Fibroblast of pulmonary artery (primary cell): ENCODE measurements around the gene RPH3AL.

Source experiments
- DNase-seq: peaks from one replicate; pipeline ENCODE4 v3.0.0-alpha.2; 2010; ENCODE audit warnings: low read depth
- H3K4me3 ChIP-seq: replicated peaks from 2 replicates; pipeline ENCODE4 v1.5.1; 2011; ENCODE audit warnings: low read depth, mild to moderate bottlenecking, control low read depth, low read length, moderate library complexity
- TF ChIP-seq, protein P1 (sequence below): IDR thresholded peaks from 2 replicates; pipeline ENCODE4 v1.5.1; 2011; ENCODE audit warnings: mild to moderate bottlenecking, control low read depth, low read length, inconsistent platforms; ENCODE audit errors: missing control alignments

RPH3AL gene

GRCh38 chr17:260944-261343, 91.7 kb downstream of the RPH3AL start:
- TF ChIP-seq, protein P1, sequence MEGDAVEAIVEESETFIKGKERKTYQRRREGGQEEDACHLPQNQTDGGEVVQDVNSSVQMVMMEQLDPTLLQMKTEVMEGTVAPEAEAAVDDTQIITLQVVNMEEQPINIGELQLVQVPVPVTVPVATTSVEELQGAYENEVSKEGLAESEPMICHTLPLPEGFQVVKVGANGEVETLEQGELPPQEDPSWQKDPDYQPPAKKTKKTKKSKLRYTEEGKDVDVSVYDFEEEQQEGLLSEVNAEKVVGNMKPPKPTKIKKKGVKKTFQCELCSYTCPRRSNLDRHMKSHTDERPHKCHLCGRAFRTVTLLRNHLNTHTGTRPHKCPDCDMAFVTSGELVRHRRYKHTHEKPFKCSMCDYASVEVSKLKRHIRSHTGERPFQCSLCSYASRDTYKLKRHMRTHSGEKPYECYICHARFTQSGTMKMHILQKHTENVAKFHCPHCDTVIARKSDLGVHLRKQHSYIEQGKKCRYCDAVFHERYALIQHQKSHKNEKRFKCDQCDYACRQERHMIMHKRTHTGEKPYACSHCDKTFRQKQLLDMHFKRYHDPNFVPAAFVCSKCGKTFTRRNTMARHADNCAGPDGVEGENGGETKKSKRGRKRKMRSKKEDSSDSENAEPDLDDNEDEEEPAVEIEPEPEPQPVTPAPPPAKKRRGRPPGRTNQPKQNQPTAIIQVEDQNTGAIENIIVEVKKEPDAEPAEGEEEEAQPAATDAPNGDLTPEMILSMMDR: no peak
- DNase-seq: no peak
- H3K4me3 ChIP-seq: no peak overlapping the region

GRCh38 chr17:260031-260791, 92.4 kb downstream of the RPH3AL start:
- H3K4me3 ChIP-seq: no peak overlapping the region
- DNase-seq: no peak
- TF ChIP-seq, protein P1: no peak

- TF ChIP-seq, protein P1: no peak
- DNase-seq: no peak
Observed at GRCh38 chr17:259341-259976, 93.1 kb downstream of the RPH3AL start.

DNA sequence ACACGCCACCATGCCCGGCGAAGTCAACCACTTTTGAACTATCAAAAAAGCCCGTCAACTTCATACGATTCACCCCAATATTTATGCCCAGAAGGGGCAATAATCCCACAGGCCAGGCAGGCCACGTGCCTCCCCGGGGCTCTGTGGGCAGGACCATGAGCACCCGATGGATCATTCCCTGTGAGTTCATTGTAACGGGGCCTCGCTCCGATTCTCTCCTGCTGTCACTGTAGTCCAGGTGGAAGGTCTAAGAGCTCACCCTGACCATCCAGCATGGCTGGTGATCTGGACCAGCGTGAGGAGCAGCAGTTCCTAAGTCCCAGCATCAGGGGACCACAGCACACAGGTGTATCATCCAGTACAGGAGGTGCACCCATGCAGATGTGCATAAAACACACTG, 93.7 kb downstream of the RPH3AL start:
- no peak overlapping the region for H3K4me3 ChIP-seq
- TF ChIP-seq, protein P1: no peak
- no peak for DNase-seq

More at GRCh38 chr17:259341-259976, 93.1 kb downstream of the RPH3AL start:
- H3K4me3 ChIP-seq: no peak overlapping the region

- no peak overlapping the region for H3K4me3 ChIP-seq
- DNase-seq: no peak
Observed at GRCh38 chr17:258045-258734, 94.4 kb downstream of the RPH3AL start.

DNA sequence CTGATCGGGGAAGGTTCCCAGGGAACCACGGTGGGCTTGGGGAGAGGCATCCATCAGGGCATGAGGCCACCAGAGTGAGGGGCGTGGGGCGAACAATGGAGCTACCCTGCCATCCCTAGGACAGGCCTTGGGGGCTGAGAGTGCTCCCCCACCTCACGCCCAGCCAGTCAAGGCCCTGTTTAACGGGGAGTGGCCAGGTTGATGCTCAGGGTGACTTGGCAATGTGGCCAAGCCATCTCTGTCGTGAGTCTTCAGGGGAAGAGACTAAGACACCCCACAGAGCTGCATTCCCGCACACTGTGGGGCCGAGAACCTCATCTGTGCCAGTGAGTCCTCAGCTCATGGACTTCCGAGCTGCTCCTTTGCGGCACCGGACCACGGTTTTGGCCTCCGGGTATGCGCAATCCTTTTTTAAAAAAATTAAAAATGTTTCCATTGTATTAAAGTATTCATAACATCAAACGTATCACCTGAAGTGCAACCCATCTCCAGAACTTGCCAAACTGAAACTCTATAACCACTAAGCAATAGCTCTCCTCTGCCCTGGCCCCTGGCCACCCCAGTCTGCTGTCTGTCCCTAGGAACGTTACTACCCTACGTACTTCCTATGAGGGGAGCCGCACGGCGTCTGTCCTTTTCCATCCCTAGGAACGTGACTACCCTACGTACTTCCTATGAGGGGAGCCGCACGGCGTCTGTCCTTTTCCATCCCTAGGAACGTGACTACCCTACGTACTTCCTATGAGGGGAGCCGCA, 99.3 kb downstream of the RPH3AL start:
- no peak overlapping the region for H3K4me3 ChIP-seq
- DNase-seq: no peak
- TF ChIP-seq, protein P1: no peak

More at GRCh38 chr17:258045-258734, 94.4 kb downstream of the RPH3AL start:
- TF ChIP-seq, protein P1: no peak
